ENCODE measurements around the gene OTOGL.

- TF ChIP-seq CREB1 (IDR thresholded peaks at IDR 0.05; ENCODE audit: low read depth), result no peak
- no peak for TF ChIP-seq REST (IDR thresholded peaks at IDR 0.05; ENCODE audit: low read depth)
Measured at GRCh38 chr12:80154261-80154660, 54.9 kb downstream of the OTOGL start.
